OCI-LY7 (cell line): ENCODE data around the gene ICA1. TPM values are rescaled to one million over a fixed set of nuclear protein-coding genes. Genes with fewer than 3 reads are reported as not detected.
A peak's percentile ranks its signal among the peaks of the same experiment; 100 is the strongest.

Source experiments
- BruUV-seq: library from RNA; stranded (reverse); fragments of 400-500 nt; replicated peaks from 2 replicates; lab custom pipeline; 2021; lab: Mats Ljungman, UMichigan
- CTCF ChIA-PET: fragments of 300-600 bp; sonication (Branson Sonifier 250); formaldehyde crosslinking; loops from one replicate; lab custom pipeline; 2022; ENCODE audit warnings: antibody characterized with exemption; ENCODE audit not compliant: unreplicated experiment; lab: Charles Lee
- POLR2A ChIA-PET: fragments of 300-600 bp; sonication (Branson Sonifier 250); formaldehyde crosslinking; loops from one replicate; lab custom pipeline; 2022; ENCODE audit warnings: antibody characterized with exemption; lab: Charles Lee
- DNase-seq: peaks from one replicate; pipeline ENCODE4 v3.0.0-alpha.2; 2015; ENCODE audit warnings: low spot score
- H2AFZ ChIP-seq: fragments of 200-600 bp; sonication (generic), shearing (Covaris generic); 2 replicates; pipeline ENCODE4 v1.6.1; 2014; ENCODE audit warnings: mild to moderate bottlenecking, antibody characterized with exemption, low read length, moderate library complexity
- H3K27ac ChIP-seq: fragments of 200-600 bp; sonication (generic); 2 replicates; pipeline ENCODE4 v1.5.1; 2014; ENCODE audit warnings: mixed run types, low read depth, mild to moderate bottlenecking, moderate library complexity, low read length, inconsistent platforms; ENCODE audit not compliant: poor library complexity, severe bottlenecking
- H3K36me3 ChIP-seq: fragments of 200-600 bp; sonication (generic); 2 replicates; pipeline ENCODE4 v1.6.1; 2014; ENCODE audit warnings: mild to moderate bottlenecking, antibody characterized with exemption, low read length, moderate library complexity, mixed read lengths; ENCODE audit not compliant: insufficient read depth
- H3K4me1 ChIP-seq: fragments of 200-600 bp; sonication (generic); 2 replicates; pipeline ENCODE4 v1.5.1; 2014; ENCODE audit warnings: mild to moderate bottlenecking, low read length; ENCODE audit not compliant: insufficient read depth, poor library complexity, severe bottlenecking
- H3K4me2 ChIP-seq: fragments of 200-600 bp; sonication (generic); 2 replicates; pipeline ENCODE4 v1.6.1; 2014; ENCODE audit warnings: mild to moderate bottlenecking, low read length
- H3K4me3 ChIP-seq: fragments of 200-600 bp; sonication (generic); 2 replicates; pipeline ENCODE4 v1.5.1; 2014; ENCODE audit warnings: mild to moderate bottlenecking, low read depth, low read length; ENCODE audit not compliant: poor library complexity, severe bottlenecking
- H3K79me2 ChIP-seq: fragments of 200-600 bp; sonication (generic); 2 replicates; pipeline ENCODE4 v1.6.1; 2016; ENCODE audit warnings: low read depth, mild to moderate bottlenecking, low read length, moderate library complexity, mixed read lengths; ENCODE audit not compliant: insufficient read depth
- H3K9me2 ChIP-seq: fragments of 200-600 bp; sonication (generic); 2 replicates; pipeline ENCODE4 v1.6.1; 2016; ENCODE audit warnings: mild to moderate bottlenecking, low read length, mixed read lengths; ENCODE audit not compliant: insufficient read depth
- H3K9me3 ChIP-seq: fragments of 200-600 bp; sonication (generic); 2 replicates; pipeline ENCODE4 v1.6.1; 2014; ENCODE audit warnings: mild to moderate bottlenecking, mixed run types, low read length, mixed read lengths
- H4K20me1 ChIP-seq: fragments of 200-600 bp; sonication (generic); 2 replicates; pipeline ENCODE4 v1.6.1; 2014; ENCODE audit warnings: mild to moderate bottlenecking, antibody characterized with exemption, low read length, moderate library complexity, mixed read lengths; ENCODE audit not compliant: insufficient read depth
- EZH2phosphoT487 ChIP-seq: fragments of 200-600 bp; sonication (generic); IDR thresholded peaks from 2 replicates; pipeline ENCODE4 v1.6.1; 2018; ENCODE audit warnings: low read depth, borderline replicate concordance, mild to moderate bottlenecking, mixed run types, antibody characterized with exemption, low read length, moderate library complexity, mixed read lengths
- intact Hi-C: fragments of 100-400 bp; cut with micrococcal nuclease; formaldehyde crosslinking; loops from one replicate; pipeline ENCODE4 v1.10.0; 2022; ENCODE audit not compliant: unreplicated experiment
- total RNA-seq, 2 experiments: library from RNA; depleted of rRNA in 1 of 2; stranded (reverse); fragments of >200 nt in 1 of 2; shearing (Covaris generic) in 1 of 2; gene quantifications; 2 replicates each; pipeline ENCODE4 v1.2.3, GENCODE V29; 2014 to 2022
- TF ChIP-seq, protein P1 (sequence below): fragments of 200-600 bp; sonication (generic); conservative IDR thresholded peaks from 2 replicates; pipeline ENCODE4 v1.5.1; 2014; ENCODE audit warnings: mild to moderate bottlenecking, antibody characterized with exemption, low read length, moderate library complexity, mixed read lengths

ICA1 gene
- total RNA-seq, 2 experiments from 2014 or later: 0.49 TPM; not detected in 1

DNA sequence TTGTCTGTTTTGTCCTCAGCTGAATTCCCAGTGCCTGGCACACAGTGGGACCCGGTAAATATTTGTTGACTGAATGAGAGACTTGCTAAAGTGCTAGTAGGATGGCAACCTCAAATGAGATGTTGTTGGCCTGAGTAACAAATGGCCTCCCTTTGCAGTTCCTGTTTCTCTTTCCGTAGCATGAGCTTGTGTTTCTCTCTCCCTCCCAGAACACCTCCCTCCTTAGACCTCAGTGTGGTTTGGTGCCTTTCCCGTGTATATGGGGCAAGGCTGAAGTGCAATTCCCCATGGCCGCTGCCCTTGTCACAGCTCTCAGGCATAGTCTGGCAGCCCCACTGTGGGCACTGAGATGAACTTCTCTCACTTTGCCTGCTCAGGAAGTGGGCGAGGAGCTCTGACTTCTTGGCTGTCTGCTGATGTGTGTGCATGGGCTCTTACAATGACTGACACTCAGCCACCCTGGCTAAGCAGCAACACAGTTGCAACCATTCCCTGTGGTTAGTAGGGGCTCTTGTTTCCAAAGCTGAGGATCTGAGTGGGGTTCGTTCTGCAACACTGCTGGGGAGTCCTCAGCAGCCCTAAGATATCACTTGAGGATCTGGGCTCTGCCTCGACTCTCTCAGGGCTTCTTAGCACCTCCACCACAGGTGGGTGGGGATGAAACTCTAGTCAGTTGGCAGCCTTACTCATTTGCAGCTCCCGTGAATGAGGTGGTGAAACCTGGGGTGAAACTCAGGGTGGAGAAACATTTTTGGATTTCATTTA lies 136.1 kb downstream of the ICA1 start:
- peak; percentile 51 for DNase-seq
- CTCF ChIA-PET: no interaction called here
- BruUV-seq: no TSS peak
- POLR2A ChIA-PET: interaction anchor here (0.6 to 1.3 kb wide), 5 partner anchors 13 to 738 kb away, joined by 3 to 4 read pairs (median 4); no protein-coding TSS in a partner anchor
- no peaks in the 10 kb centered on the region for H3K9me3 ChIP-seq
- H3K36me3 ChIP-seq: no peaks in the 10 kb centered on the region
- no peak overlapping the region for H3K4me3 ChIP-seq
- no peaks in the 10 kb centered on the region for H4K20me1 ChIP-seq
- no peak overlapping the region for H3K27ac ChIP-seq
- H2AFZ ChIP-seq: peak overlapping the region; percentile 82
- intact Hi-C loops: no loop called here
- no peak for TF ChIP-seq EZH2phosphoT487
- TF ChIP-seq, protein P1, sequence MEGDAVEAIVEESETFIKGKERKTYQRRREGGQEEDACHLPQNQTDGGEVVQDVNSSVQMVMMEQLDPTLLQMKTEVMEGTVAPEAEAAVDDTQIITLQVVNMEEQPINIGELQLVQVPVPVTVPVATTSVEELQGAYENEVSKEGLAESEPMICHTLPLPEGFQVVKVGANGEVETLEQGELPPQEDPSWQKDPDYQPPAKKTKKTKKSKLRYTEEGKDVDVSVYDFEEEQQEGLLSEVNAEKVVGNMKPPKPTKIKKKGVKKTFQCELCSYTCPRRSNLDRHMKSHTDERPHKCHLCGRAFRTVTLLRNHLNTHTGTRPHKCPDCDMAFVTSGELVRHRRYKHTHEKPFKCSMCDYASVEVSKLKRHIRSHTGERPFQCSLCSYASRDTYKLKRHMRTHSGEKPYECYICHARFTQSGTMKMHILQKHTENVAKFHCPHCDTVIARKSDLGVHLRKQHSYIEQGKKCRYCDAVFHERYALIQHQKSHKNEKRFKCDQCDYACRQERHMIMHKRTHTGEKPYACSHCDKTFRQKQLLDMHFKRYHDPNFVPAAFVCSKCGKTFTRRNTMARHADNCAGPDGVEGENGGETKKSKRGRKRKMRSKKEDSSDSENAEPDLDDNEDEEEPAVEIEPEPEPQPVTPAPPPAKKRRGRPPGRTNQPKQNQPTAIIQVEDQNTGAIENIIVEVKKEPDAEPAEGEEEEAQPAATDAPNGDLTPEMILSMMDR: no peak
- no peaks in the 10 kb centered on the region for H3K79me2 ChIP-seq
- H3K9me2 ChIP-seq: no peaks in the 10 kb centered on the region
- peak overlapping the region; percentile 5; the same call in 1 of the 2 replicates for H3K4me2 ChIP-seq
- peaks cover 10% of the 10 kb centered on the region for H3K4me1 ChIP-seq

- no peak for DNase-seq
- Histone ChIP-seq H3K9me2 (no peaks in the 10 kb centered on the region), H3K9me3 (no peaks in the 10 kb centered on the region), H4K20me1 (no peaks in the 10 kb centered on the region), H3K79me2 (no peaks in the 10 kb centered on the region), H3K4me1 (peaks cover 8% of the 10 kb centered on the region), H3K4me3 (no peak overlapping the region), H2AFZ (no peak overlapping the region), H3K36me3 (no peaks in the 10 kb centered on the region), H3K4me2 (no peak overlapping the region), H3K27ac (no peak overlapping the region)
- no TSS peak for BruUV-seq
- ChIA-PET POLR2A (interaction anchor here (0.7 to 1.0 kb wide), 3 partner anchors 9 to 112 kb away, joined by 3 read pairs; no protein-coding TSS in a partner anchor), CTCF (no interaction called here)
- intact Hi-C loops: no loop called here
- TF ChIP-seq, protein P1: no peak
- no peak for TF ChIP-seq EZH2phosphoT487
Measured at GRCh38 chr7:8121243-8121642, 140.7 kb downstream of the ICA1 start.
